ENCODE results near the gene CMTM5. TPM values are rescaled to one million over a fixed set of nuclear protein-coding genes. Genes with fewer than 3 reads are reported as not detected.

The CMTM5 gene
- total and polyA plus RNA-seq, 3 experiments from 2014 or later = not detected

DNA sequence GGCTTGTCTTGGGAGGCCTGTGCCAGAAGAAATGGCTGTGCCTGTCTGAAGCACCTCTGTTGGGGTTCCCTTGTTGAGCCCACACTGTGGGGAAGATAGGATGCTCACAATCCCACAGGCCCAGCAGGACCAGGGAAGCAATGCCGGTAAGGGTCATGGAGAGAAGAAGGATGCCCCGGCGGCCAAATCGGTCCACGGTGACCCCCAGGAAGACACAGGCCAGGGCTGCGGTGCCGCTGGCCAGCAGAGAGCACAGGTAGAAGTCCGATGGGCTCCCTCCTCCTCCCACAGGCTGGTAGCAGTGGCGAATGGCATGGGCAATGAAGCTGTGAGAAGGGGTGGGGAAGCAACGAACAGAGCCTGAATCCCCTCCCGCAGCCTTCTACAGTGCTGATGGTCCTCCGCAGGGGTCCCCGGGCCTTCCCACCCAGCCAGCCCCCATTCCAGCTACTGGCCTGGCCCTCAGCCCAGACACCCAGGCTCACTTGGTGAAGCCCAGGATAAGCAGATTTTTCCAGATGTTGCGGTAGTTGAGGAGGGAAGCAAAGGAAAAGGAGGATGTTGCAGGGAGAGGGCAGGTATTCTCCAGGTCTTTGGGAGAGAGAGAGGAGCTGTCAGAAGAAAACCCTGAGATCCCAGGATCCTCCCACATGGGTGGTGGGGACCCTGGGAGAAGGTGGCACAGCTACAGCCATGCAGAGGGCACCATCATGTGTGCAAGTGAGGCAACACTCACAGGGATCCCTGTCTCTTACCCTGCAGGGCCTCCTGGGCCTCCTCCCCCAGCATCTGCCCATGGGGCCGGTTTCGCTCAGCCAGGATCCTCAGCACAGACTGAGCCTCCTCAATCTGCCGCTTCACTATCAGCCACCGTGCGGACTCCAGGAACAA, 29.2 kb upstream of the CMTM5 start:
- Histone ChIP-seq H3K36me3 (ENCODE audit: insufficient read depth, low read length) (no peaks in the 10 kb centered on the region), H3K27me3 (ENCODE audit: insufficient read depth, low read length, poor library complexity, severe bottlenecking) (no peaks in the 10 kb centered on the region), H3K9me3 (ENCODE audit: low read length) (no peaks in the 10 kb centered on the region), H3K4me3 (ENCODE audit: low read length) (no peak overlapping the region), H3K4me1 (ENCODE audit: insufficient read depth, low read length) (peaks cover 4% of the 10 kb centered on the region), H3K27ac (ENCODE audit: low read depth, low read length) (no peak overlapping the region)
- no peak overlapping the region for H3K4me3 Mint-ChIP-seq
- peaks cover 4 to 8% (median 5%) of the 10 kb centered on the region in 3 donors for H3K4me1 Mint-ChIP-seq
- POLR2A ChIA-PET = no interaction called here
- CTCF ChIA-PET = no interaction called here
- H3K27ac Mint-ChIP-seq = no peak overlapping the region
- H3K27me3 Mint-ChIP-seq = peaks cover 16 to 35% of the 10 kb centered on the region in 2 donors
- no peaks in the 10 kb centered on the region for H3K9me3 Mint-ChIP-seq
- H3K36me3 Mint-ChIP-seq = no peaks in the 10 kb centered on the region
- no peak for DNase-seq

DNA sequence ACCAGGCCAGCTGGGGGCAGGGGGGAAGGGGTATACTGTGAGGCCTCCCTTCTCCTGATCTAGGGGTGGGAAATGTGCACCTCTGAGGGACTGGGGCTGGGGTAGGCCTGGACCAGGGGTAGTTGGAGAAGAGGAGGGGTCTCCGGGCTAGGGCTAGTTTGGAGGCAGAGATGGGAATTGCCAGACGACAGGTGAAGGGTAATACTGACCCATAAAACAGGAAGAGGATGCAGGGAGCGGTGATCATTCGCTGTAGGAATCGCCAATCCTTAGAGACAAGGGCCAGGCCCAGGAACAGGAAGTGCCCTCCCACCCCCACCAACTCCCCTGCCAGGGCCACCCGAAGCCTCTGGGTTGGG, 28.6 kb upstream of the CMTM5 start:
- Mint-ChIP-seq H3K4me3 (no peak overlapping the region), H3K36me3 (peaks cover 0 to under 1% (median 0%) of the 10 kb centered on the region in 3 donors), H3K9me3 (peaks cover 0 to under 1% (median 0%) of the 10 kb centered on the region in 5 donors), H3K4me1 (peaks cover 9 to 14% (median 10%) of the 10 kb centered on the region in 3 donors), H3K27me3 (peaks cover 22 to 35% of the 10 kb centered on the region in 2 donors), H3K27ac (no peak overlapping the region)
- no peaks in the 10 kb centered on the region for H3K9me3 ChIP-seq (ENCODE audit: low read length)
- H3K4me1 ChIP-seq (ENCODE audit: insufficient read depth, low read length) = peaks cover 4% of the 10 kb centered on the region
- H3K36me3 ChIP-seq (ENCODE audit: insufficient read depth, low read length) = no peaks in the 10 kb centered on the region
- DNase-seq = no peak
- no peaks in the 10 kb centered on the region for H3K27me3 ChIP-seq (ENCODE audit: insufficient read depth, low read length, poor library complexity, severe bottlenecking)
- H3K4me3 ChIP-seq (ENCODE audit: low read length) = no peak overlapping the region
- CTCF ChIA-PET = no interaction called here
- POLR2A ChIA-PET = no interaction called here
- H3K27ac ChIP-seq (ENCODE audit: low read depth, low read length) = no peak overlapping the region

DNA sequence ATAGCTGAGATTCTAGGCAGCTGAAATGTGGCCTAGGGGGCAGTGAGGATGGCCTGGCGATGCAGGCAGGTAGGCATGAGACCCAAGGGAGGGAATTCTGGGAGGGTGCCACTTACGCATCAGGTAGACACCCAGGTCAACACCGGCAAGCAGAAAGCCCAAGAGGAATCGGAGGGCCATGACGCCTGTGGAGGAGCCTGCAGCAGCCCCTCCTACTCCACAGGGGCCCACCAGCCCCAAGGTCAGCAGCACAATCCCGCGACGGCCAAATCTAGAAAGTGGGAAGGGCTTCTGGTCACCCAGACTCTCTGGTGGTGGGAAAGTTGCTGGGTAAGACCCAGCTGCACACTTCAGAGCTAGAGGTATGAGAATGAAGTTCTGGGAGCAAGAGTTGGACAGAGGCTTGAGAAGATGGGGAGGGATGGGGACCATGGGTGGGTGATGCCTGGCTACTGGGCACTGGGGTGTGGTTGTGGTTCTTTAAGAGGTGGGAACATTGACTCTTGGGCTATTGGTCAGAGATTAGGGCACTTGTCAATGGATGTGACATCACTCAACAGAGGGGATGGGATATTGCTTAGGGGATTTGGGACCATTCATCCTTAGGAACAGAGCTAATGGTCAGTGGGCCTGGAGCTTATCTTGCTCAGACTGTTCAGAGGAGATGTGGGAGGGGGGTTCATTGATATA, 27.5 kb upstream of the CMTM5 start:
- POLR2A ChIA-PET = no interaction called here
- Mint-ChIP-seq H3K27me3 (peaks cover 32 to 42% of the 10 kb centered on the region in 2 donors), H3K36me3 (peaks cover 0 to 2% (median 0%) of the 10 kb centered on the region in 3 donors), H3K4me3 (peak overlapping the region in 2 of 7 donors; percentile 7 to 56), H3K27ac (peak overlapping the region in 1 of 8 donors; percentile 85), H3K4me1 (peaks cover 10 to 21% (median 17%) of the 10 kb centered on the region in 3 donors), H3K9me3 (peaks cover 0 to 1% (median 0%) of the 10 kb centered on the region in 5 donors)
- Histone ChIP-seq H3K9me3 (ENCODE audit: low read length) (no peaks in the 10 kb centered on the region), H3K4me3 (ENCODE audit: low read length) (no peak overlapping the region), H3K27ac (ENCODE audit: low read depth, low read length) (no peak overlapping the region), H3K4me1 (ENCODE audit: insufficient read depth, low read length) (peaks cover 4% of the 10 kb centered on the region), H3K27me3 (ENCODE audit: insufficient read depth, low read length, poor library complexity, severe bottlenecking) (no peaks in the 10 kb centered on the region), H3K36me3 (ENCODE audit: insufficient read depth, low read length) (no peaks in the 10 kb centered on the region)
- CTCF ChIA-PET = no interaction called here
- DNase-seq = no peak

DNA sequence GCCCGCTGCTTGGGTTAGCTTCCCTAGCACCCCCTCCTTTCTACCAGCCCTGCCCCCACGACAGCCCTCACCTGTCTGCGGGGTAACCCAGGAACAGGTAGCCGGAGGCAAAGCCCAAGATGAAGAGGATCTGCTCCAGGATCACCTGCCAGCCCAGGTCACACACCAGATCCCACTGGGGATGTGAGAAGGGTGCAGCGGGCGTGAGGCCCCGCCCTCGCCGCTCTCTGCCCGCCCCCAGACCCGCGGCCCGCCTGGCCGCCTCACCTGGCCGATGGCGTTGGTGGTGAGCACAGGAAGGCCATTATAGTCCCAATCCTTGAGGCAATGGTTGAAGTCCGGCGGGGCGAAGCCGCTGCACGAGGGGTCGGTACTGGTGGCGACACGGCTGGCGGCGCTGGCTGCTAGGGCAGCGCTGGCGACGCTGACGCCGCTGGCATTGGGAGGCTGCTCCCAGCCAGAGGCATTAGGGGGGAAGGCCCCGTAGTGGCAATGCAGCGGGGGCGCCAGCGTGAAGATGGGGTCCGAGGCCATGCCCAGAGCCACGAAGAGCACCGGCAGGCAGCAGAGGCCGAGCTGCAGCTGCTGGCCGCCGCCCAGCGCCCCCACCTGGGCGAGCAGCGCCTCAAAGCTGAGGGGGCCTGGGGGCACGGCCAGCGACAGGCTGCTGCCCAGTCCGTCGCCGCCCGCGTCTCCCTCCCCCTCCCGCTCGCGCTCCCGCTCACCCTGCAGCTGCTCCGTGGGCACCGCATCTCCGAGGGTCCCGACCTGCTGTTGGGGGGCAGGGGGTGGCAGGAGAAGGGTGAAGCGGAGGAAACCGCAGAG, 25.0 kb upstream of the CMTM5 start:
- CTCF ChIA-PET = interaction anchor here (1.9 kb wide), 1 partner anchor 28 kb away, joined by 6 read pairs; no protein-coding TSS in a partner anchor
- DNase-seq = peak in 1 of 5 donors; percentile 6

DNA sequence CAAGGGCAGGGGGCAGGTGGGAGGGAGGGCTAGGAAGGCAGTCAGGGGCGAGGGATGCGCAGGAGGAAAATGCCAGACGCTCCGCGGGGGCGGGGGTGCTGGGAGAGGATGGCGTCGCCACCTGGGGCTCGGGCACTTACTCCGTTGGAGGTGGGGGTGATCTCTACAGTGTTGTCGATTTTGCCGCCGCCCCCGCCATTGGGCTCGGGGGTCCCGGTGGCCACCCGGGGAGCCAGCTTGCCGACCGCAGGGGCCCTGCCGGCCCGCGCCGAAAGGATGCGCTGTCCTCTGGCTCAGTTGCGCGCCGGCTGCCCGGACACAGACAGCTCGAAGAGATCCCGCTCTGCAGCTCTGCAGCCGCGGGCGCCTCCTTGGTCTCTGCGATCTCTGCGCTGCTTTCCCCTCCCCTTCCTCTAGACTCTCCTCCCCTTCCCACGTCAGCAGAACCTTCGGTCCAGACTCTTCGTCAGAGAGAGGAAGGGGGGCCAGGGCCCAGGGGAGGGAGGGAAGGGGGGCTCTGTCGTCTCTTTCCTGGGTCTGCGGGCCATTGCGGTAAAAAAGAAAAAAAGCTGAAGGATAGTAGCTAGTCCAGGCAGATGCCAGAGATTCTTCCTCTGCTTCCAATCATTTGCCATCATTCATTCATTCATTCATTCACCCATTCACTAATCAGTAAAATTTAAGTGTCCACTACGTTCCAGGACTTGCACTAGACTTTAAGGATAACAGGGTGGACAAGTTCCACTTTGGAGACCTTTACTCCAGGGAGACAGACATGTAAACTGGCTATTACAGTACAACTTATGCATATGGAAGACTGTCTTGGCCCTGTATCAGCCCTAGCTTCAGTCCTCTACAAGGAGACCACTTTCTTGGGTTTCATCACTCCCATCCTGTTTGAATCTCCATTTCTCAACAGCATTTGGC, 24.1 kb upstream of the CMTM5 start, which contains the start of gene SLC22A17:
TSS of gene SLC22A17 (minus strand) at position 382 of the 927 bp plus-strand sequence.
- Histone ChIP-seq H3K4me1 (ENCODE audit: insufficient read depth, low read length) (peaks cover 4% of the 10 kb centered on the region), H3K4me3 (ENCODE audit: low read length) (peak within 1 kb of the TSS; percentile 44), H3K27me3 (ENCODE audit: insufficient read depth, low read length, poor library complexity, severe bottlenecking) (no peaks in the 10 kb centered on the region), H3K36me3 (ENCODE audit: insufficient read depth, low read length) (no peaks in the 10 kb centered on the region), H3K9me3 (ENCODE audit: low read length) (no peaks in the 10 kb centered on the region), H3K27ac (ENCODE audit: low read depth, low read length) (no peak within 1 kb of the TSS)
- peak within 1 kb of the TSS; percentile 67 to 83 (median 73) for H3K4me3 Mint-ChIP-seq
- H3K27ac Mint-ChIP-seq = peak within 1 kb of the TSS in 6 of 8 donors; percentile 4 to 61 (median 31)
- peak in 4 of 5 donors; percentile 11 to 71 (median 54) for DNase-seq
- H3K9me3 Mint-ChIP-seq = peaks cover 0 to 1% (median 0%) of the 10 kb centered on the region in 5 donors
- ChIA-PET CTCF (interaction anchor here (0.9 to 1.9 kb wide), 2 partner anchors 27 to 32 kb away, joined by 3 to 6 read pairs; partner anchors contain the start of gene PABPN1), POLR2A (interaction anchor here (1.2 kb wide), 1 partner anchor 32 kb away, joined by 4 read pairs; no protein-coding TSS in a partner anchor)
- H3K4me1 Mint-ChIP-seq = peaks cover 10 to 21% (median 17%) of the 10 kb centered on the region in 3 donors
- peaks cover 46 to 66% of the 10 kb centered on the region in 2 donors for H3K27me3 Mint-ChIP-seq
- H3K36me3 Mint-ChIP-seq = peaks cover 0 to 2% (median 0%) of the 10 kb centered on the region in 3 donors

More for the DNA sequence above, 25.0 kb upstream of the CMTM5 start:
- H3K36me3 ChIP-seq (ENCODE audit: insufficient read depth, low read length) = no peaks in the 10 kb centered on the region
- POLR2A ChIA-PET = interaction anchor here (1.2 kb wide), 1 partner anchor 31 kb away, joined by 4 read pairs; no protein-coding TSS in a partner anchor
- Mint-ChIP-seq H3K9me3 (peaks cover 0 to 1% (median 0%) of the 10 kb centered on the region in 5 donors), H3K27me3 (peaks cover 45 to 63% of the 10 kb centered on the region in 2 donors), H3K4me3 (peak overlapping the region; percentile 36 to 76 (median 67)), H3K4me1 (peaks cover 10 to 21% (median 17%) of the 10 kb centered on the region in 3 donors), H3K27ac (no peak overlapping the region), H3K36me3 (peaks cover 0 to 2% (median 0%) of the 10 kb centered on the region in 3 donors)
- no peaks in the 10 kb centered on the region for H3K9me3 ChIP-seq (ENCODE audit: low read length)
- H3K4me3 ChIP-seq (ENCODE audit: low read length) = peak overlapping the region; percentile 44
- no peak overlapping the region for H3K27ac ChIP-seq (ENCODE audit: low read depth, low read length)
- H3K4me1 ChIP-seq (ENCODE audit: insufficient read depth, low read length) = peaks cover 4% of the 10 kb centered on the region
- H3K27me3 ChIP-seq (ENCODE audit: insufficient read depth, low read length, poor library complexity, severe bottlenecking) = no peaks in the 10 kb centered on the region

DNA sequence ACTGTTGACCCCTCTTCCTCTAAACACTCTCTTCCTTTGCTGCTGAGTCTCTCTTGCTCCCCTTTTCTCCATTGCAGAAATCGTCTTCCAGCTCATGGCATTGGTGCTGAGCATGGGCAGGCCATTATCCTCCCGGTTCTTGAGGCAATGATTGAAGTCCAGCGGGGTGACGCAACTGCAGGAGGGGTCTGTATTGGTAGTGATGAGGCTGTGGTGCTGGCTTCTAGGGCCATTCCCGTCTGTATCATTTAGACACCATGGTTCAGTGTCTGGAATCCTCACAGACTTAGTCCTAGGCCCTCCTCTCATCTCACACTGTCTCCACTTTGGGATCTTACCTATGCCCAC, 23.4 kb upstream of the CMTM5 start:
- Mint-ChIP-seq H3K27ac (peak overlapping the region in 3 of 8 donors; percentile 4 to 61 (median 31)), H3K4me1 (peaks cover 10 to 21% (median 17%) of the 10 kb centered on the region in 3 donors), H3K9me3 (peaks cover 0 to 1% (median 0%) of the 10 kb centered on the region in 5 donors), H3K4me3 (peak overlapping the region; percentile 45 to 83 (median 72)), H3K36me3 (peaks cover 0 to 2% (median 0%) of the 10 kb centered on the region in 3 donors), H3K27me3 (peaks cover 46 to 69% of the 10 kb centered on the region in 2 donors)
- H3K4me1 ChIP-seq (ENCODE audit: insufficient read depth, low read length) = peaks cover 4% of the 10 kb centered on the region
- ChIA-PET CTCF (interaction anchor here (0.9 kb wide), 1 partner anchor 32 kb away, joined by 3 read pairs; the partner anchor contains the start of gene PABPN1), POLR2A (interaction anchor here (1.2 kb wide), 1 partner anchor 33 kb away, joined by 4 read pairs; no protein-coding TSS in a partner anchor)
- no peaks in the 10 kb centered on the region for H3K9me3 ChIP-seq (ENCODE audit: low read length)
- H3K36me3 ChIP-seq (ENCODE audit: insufficient read depth, low read length) = no peaks in the 10 kb centered on the region
- H3K27me3 ChIP-seq (ENCODE audit: insufficient read depth, low read length, poor library complexity, severe bottlenecking) = no peaks in the 10 kb centered on the region
- H3K4me3 ChIP-seq (ENCODE audit: low read length) = no peak overlapping the region
- no peak overlapping the region for H3K27ac ChIP-seq (ENCODE audit: low read depth, low read length)
- no peak for DNase-seq

Data from CD8-positive, alpha-beta memory T cell (primary cell).